Breast epithelium (tissue), 4 donors: ENCODE results near the gene FARP1. TPM values are rescaled to one million over a fixed set of nuclear protein-coding genes. Genes with fewer than 3 reads are reported as not detected.

Experiments used
- DNase-seq, 2 donors: peaks; one replicate each; pipeline ENCODE4 v3.0.0-alpha.2; 2019; ENCODE audit warnings: low spot score in 2 of 2
- H3K27ac ChIP-seq, 2 donors: fragments of 200-600 bp; sonication (generic) in 1 of 2; one replicate each; pipeline ENCODE4 v1.5.1; 2016 to 2019; ENCODE audit warnings: mild to moderate bottlenecking in 1 of 2
- H3K27me3 ChIP-seq, 2 donors: fragments of 200-600 bp; sonication (generic) in 1 of 2; one replicate each; pipeline versions ENCODE4 v1.5.1 to v1.6.0; 2017 to 2019; ENCODE audit warnings: control low read depth in 1 of 2, mild to moderate bottlenecking in 1 of 2
- H3K36me3 ChIP-seq: fragments of 200-600 bp; one replicate; pipeline ENCODE4 v1.5.1; 2019
- H3K4me1 ChIP-seq, 2 donors: fragments of 200-600 bp; sonication (generic); one replicate each; pipeline ENCODE4 v1.5.1; 2016 to 2019; ENCODE audit warnings: control low read depth in 1 of 2
- H3K4me3 ChIP-seq, 3 donors: fragments of 200-600 bp; sonication (generic); 1 replicate in 2 of 3; 2 replicates in 1 of 3; pipeline ENCODE4 v1.5.1; 2016 to 2019; ENCODE audit warnings: mild to moderate bottlenecking in 3 of 3, moderate library complexity in 2 of 3
- H3K9me3 ChIP-seq, 2 donors: fragments of 200-600 bp; sonication (generic) in 1 of 2; one replicate each; pipeline ENCODE4 v1.5.1; 2016 to 2019; ENCODE audit warnings: control low read depth in 1 of 2
- CTCF ChIP-seq, 3 donors: fragments of 450-650 bp; IDR thresholded peaks; one replicate each; pipeline ENCODE4 v1.5.1; 2016 to 2017; ENCODE audit warnings: antibody characterized with exemption in 3 of 3, mild to moderate bottlenecking in 3 of 3, moderate library complexity in 3 of 3
- POLR2A ChIP-seq: fragments of 450-650 bp; IDR thresholded peaks from one replicate; pipeline ENCODE4 v1.6.1; 2016; ENCODE audit warnings: antibody characterized with exemption, mild to moderate bottlenecking, moderate library complexity
- POLR2AphosphoS5 ChIP-seq, 3 donors: sonication (generic); formaldehyde crosslinking; IDR thresholded peaks; one replicate each; pipeline ENCODE4 v1.6.1; 2017; ENCODE audit warnings: antibody characterized with exemption in 3 of 3
- intact Hi-C: fragments of 100-400 bp; cut with DNase I; formaldehyde crosslinking; loops from one replicate; pipeline ENCODE4 v1.15.1; 2023; ENCODE audit warnings: low total_unique reads
- total RNA-seq, 3 donors: library from RNA; depleted of rRNA; stranded (reverse); fragments of >200 nt; gene quantifications; one replicate each; pipeline ENCODE4 v1.1.0, GENCODE V29; 2016

The FARP1 gene
- total RNA-seq, 3 donors from 2014 or later = 29.8 to 97.3 (median 80.1) TPM

GRCh38 chr13:98322091-98322718 is 179.3 kb downstream of the FARP1 start:
- Histone ChIP-seq H3K27me3 (no peaks in the 10 kb centered on the region), H3K4me1 (peaks cover 0 to 4% of the 10 kb centered on the region in 2 donors), H3K36me3 (no peaks in the 10 kb centered on the region), H3K27ac (no peak overlapping the region), H3K9me3 (no peaks in the 10 kb centered on the region), H3K4me3 (no peak overlapping the region)
- no peak for DNase-seq
- intact Hi-C loops = no loop called here
- TF ChIP-seq CTCF (IDR thresholded peaks at IDR 0.05) (no peak), POLR2A (no peak)

- Histone ChIP-seq H3K27ac (no peak overlapping the region), H3K36me3 (no peaks in the 10 kb centered on the region), H3K27me3 (no peaks in the 10 kb centered on the region), H3K4me1 (peaks cover 0 to 4% of the 10 kb centered on the region in 2 donors), H3K4me3 (no peak overlapping the region), H3K9me3 (no peaks in the 10 kb centered on the region)
- TF ChIP-seq POLR2AphosphoS5 (IDR thresholded peaks at IDR 0.05) (no peak), POLR2A (no peak), CTCF (IDR thresholded peaks at IDR 0.05) (no peak)
- intact Hi-C loops = no loop called here
- no peak for DNase-seq
Observed at GRCh38 chr13:98324105-98324504, 181.2 kb downstream of the FARP1 start.

- intact Hi-C loops = no loop called here
- DNase-seq = peak in 1 of 2 donors; percentile 30
- TF ChIP-seq POLR2AphosphoS5 (IDR thresholded peaks at IDR 0.05) = no peak
- no peaks in the 10 kb centered on the region for H3K36me3 ChIP-seq
- H3K27ac ChIP-seq = peak overlapping the region; percentile 46 to 64
- H3K4me1 ChIP-seq = peaks cover 0 to 4% of the 10 kb centered on the region in 2 donors
- no peak overlapping the region for H3K4me3 ChIP-seq
- no peaks in the 10 kb centered on the region for H3K9me3 ChIP-seq
- no peaks in the 10 kb centered on the region for H3K27me3 ChIP-seq
Observed at GRCh38 chr13:98325724-98326123, 182.8 kb downstream of the FARP1 start.

- no peak overlapping the region for H3K4me3 ChIP-seq
- H3K27me3 ChIP-seq = no peaks in the 10 kb centered on the region
- TF ChIP-seq POLR2A (no peak), CTCF (IDR thresholded peaks at IDR 0.05) (no peak), POLR2AphosphoS5 (IDR thresholded peaks at IDR 0.05) (no peak)
- H3K36me3 ChIP-seq = no peaks in the 10 kb centered on the region
- peak overlapping the region in 1 of 2 donors; percentile 64 for H3K27ac ChIP-seq
- DNase-seq = no peak
- no peaks in the 10 kb centered on the region for H3K9me3 ChIP-seq
- peaks cover 0 to 4% of the 10 kb centered on the region in 2 donors for H3K4me1 ChIP-seq
- intact Hi-C loops = no loop called here
Observed at GRCh38 chr13:98326291-98326690, 183.4 kb downstream of the FARP1 start.

GRCh38 chr13:98327371-98328270 is 184.7 kb downstream of the FARP1 start:
- TF ChIP-seq POLR2A (no peak), CTCF (IDR thresholded peaks at IDR 0.05) (no peak), POLR2AphosphoS5 (IDR thresholded peaks at IDR 0.05) (no peak)
- Histone ChIP-seq H3K27me3 (no peaks in the 10 kb centered on the region), H3K4me1 (peaks cover 0 to 4% of the 10 kb centered on the region in 2 donors), H3K27ac (no peak overlapping the region), H3K36me3 (no peaks in the 10 kb centered on the region), H3K4me3 (no peak overlapping the region), H3K9me3 (no peaks in the 10 kb centered on the region)
- intact Hi-C loops = no loop called here
- DNase-seq = no peak
